MCF 10A (cell line): ENCODE data around the gene RNU2-1. TPM values are rescaled to one million over a fixed set of nuclear protein-coding genes. Genes with fewer than 3 reads are reported as not detected.
"Not testable (repeated sequence)": the region's sequence is repeated elsewhere in the genome, so short reads cannot be mapped to it uniquely, and the experiment has no call there.

Source experiments
- BruUV-seq: library from RNA; stranded (reverse); fragments of 400-500 nt; replicated peaks from 2 replicates; lab custom pipeline; 2021; lab: Mats Ljungman, UMichigan
- CTCF ChIA-PET: fragments of 300-600 bp; sonication (Branson Sonifier 250); formaldehyde crosslinking; extraction: SDS; loops from one replicate; lab custom pipeline; 2021; ENCODE audit warnings: antibody characterized with exemption, inconsistent platforms; lab: Yijun Ruan, JAX
- POLR2A ChIA-PET: fragments of 300-600, 350-650 bp; sonication (Branson Sonifier 250); formaldehyde crosslinking; extraction: SDS; loops from one replicate; lab custom pipeline; 2020; ENCODE audit warnings: antibody characterized with exemption, inconsistent platforms; lab: Yijun Ruan, JAX
- DNase-seq: peaks from one replicate; pipeline ENCODE4 v3.0.0-alpha.2; 2018; ENCODE audit not compliant: unreplicated experiment
- H3K27ac Mint-ChIP-seq: one replicate; pipeline ENCODE4 v1.8.0; 2022; ENCODE audit warnings: mild to moderate bottlenecking, low read depth, mixed read lengths; ENCODE audit not compliant: unreplicated experiment
- H3K27me3 Mint-ChIP-seq: one replicate; pipeline ENCODE4 v1.8.0; 2022; ENCODE audit warnings: mixed read lengths; ENCODE audit not compliant: insufficient read depth, unreplicated experiment
- H3K36me3 Mint-ChIP-seq: one replicate; pipeline ENCODE4 v1.8.0; 2022; ENCODE audit warnings: mild to moderate bottlenecking, moderate library complexity, mixed read lengths; ENCODE audit not compliant: insufficient read depth, unreplicated experiment
- H3K4me1 Mint-ChIP-seq: one replicate; pipeline ENCODE4 v1.8.0; 2022; ENCODE audit warnings: mixed read lengths; ENCODE audit not compliant: insufficient read depth, unreplicated experiment
- H3K4me3 Mint-ChIP-seq: one replicate; pipeline ENCODE4 v1.8.0; 2022; ENCODE audit warnings: mild to moderate bottlenecking, moderate library complexity, mixed read lengths; ENCODE audit not compliant: unreplicated experiment
- H3K9me3 Mint-ChIP-seq: one replicate; pipeline ENCODE4 v1.8.0; 2022; ENCODE audit warnings: mixed read lengths; ENCODE audit not compliant: unreplicated experiment
- CTCF ChIP-seq: fragments of 200-600 bp; IDR thresholded peaks from one replicate; pipeline ENCODE4 v1.8.0; 2022; ENCODE audit warnings: antibody characterized with exemption, mild to moderate bottlenecking; ENCODE audit not compliant: unreplicated experiment
- intact Hi-C: fragments of 100-400 bp; cut with micrococcal nuclease; formaldehyde crosslinking; loops from 2 replicates; pipeline ENCODE4 v1.14.1; 2022
- total RNA-seq: library from RNA; stranded (reverse); gene quantifications from 2 replicates; pipeline ENCODE4 v1.2.3, GENCODE V29; 2022

The RNU2-1 gene
- total RNA-seq, 1 experiment from 2014 or later, result 4,245 TPM

GRCh38 chr17:43210576-43210975 is 23.2 kb downstream of the RNU2-1 start:
- H3K4me1 Mint-ChIP-seq, result peaks cover 8% of the 10 kb centered on the region
- TF ChIP-seq CTCF, result no peak
- no peaks in the 10 kb centered on the region for H3K9me3 Mint-ChIP-seq
- H3K27ac Mint-ChIP-seq, result no peak overlapping the region
- no peaks in the 10 kb centered on the region for H3K27me3 Mint-ChIP-seq
- ChIA-PET POLR2A (interaction anchor here (1.1 to 1.8 kb wide), 4 partner anchors 11 to 37 kb away, joined by 3 to 10 read pairs (median 4); no protein-coding TSS in a partner anchor), CTCF (interaction anchor here (0.6 to 0.7 kb wide), 3 partner anchors 77 to 898 kb away, joined by 3 to 4 read pairs (median 3); no protein-coding TSS in a partner anchor)
- BruUV-seq, result no TSS peak
- intact Hi-C loops, result loop anchor here (5.0 kb wide), 1 partner anchor 188 kb away; the partner anchor contains the start of gene VAT1
- DNase-seq, result no peak
- peak overlapping the region; percentile 69 for H3K4me3 Mint-ChIP-seq
- peaks cover 91% of the 10 kb centered on the region for H3K36me3 Mint-ChIP-seq

- H3K27me3 Mint-ChIP-seq, intact Hi-C loops, CTCF ChIA-PET, H3K27ac Mint-ChIP-seq, POLR2A ChIA-PET, H3K4me3 Mint-ChIP-seq, H3K9me3 Mint-ChIP-seq, DNase-seq, BruUV-seq, H3K4me1 Mint-ChIP-seq: not testable (repeated sequence)
- peaks cover 99% of the 10 kb centered on the region for H3K36me3 Mint-ChIP-seq
Measured at GRCh38 chr17:43203013-43203412, 30.8 kb downstream of the RNU2-1 start.

GRCh38 chr17:43200127-43200526 is 33.6 kb downstream of the RNU2-1 start:
- no peaks in the 10 kb centered on the region for H3K9me3 Mint-ChIP-seq
- H3K27ac Mint-ChIP-seq, result no peak overlapping the region
- H3K27me3 Mint-ChIP-seq, result no peaks in the 10 kb centered on the region
- ChIA-PET POLR2A (interaction anchor here (0.6 to 2.3 kb wide), 5 partner anchors 8 to 113 kb away, joined by 3 to 10 read pairs (median 3); partner anchors contain the start of gene TMEM106A), CTCF (no interaction called here)
- BruUV-seq, result no TSS peak
- DNase-seq, result no peak
- no peak for TF ChIP-seq CTCF
- H3K4me1 Mint-ChIP-seq, result no peaks in the 10 kb centered on the region
- H3K36me3 Mint-ChIP-seq, result peaks cover 100% of the 10 kb centered on the region
- no peak overlapping the region for H3K4me3 Mint-ChIP-seq
- intact Hi-C loops, result no loop called here

- TF ChIP-seq CTCF, result no peak
- CTCF ChIA-PET, result interaction anchor here (0.5 to 1.2 kb wide), 5 partner anchors 28 to 1305 kb away, joined by 3 to 4 read pairs (median 3); partner anchors contain the start of gene NBR1
- POLR2A ChIA-PET, result interaction anchor here (0.6 to 2.3 kb wide), 9 partner anchors 8 to 116 kb away, joined by 3 to 10 read pairs (median 3); partner anchors contain the start of genes NBR1 and TMEM106A
- no peaks in the 10 kb centered on the region for H3K4me1 Mint-ChIP-seq
- H3K27ac Mint-ChIP-seq, result no peak overlapping the region
- no peaks in the 10 kb centered on the region for H3K27me3 Mint-ChIP-seq
- no TSS peak for BruUV-seq
- peaks cover 100% of the 10 kb centered on the region for H3K36me3 Mint-ChIP-seq
- H3K4me3 Mint-ChIP-seq, result no peak overlapping the region
- DNase-seq, result no peak
- intact Hi-C loops, result no loop called here
- H3K9me3 Mint-ChIP-seq, result no peaks in the 10 kb centered on the region
Measured at GRCh38 chr17:43199633-43200032, 34.1 kb downstream of the RNU2-1 start.
